ENCODE results near the gene CYP8B1.

CYP8B1 gene

DNA sequence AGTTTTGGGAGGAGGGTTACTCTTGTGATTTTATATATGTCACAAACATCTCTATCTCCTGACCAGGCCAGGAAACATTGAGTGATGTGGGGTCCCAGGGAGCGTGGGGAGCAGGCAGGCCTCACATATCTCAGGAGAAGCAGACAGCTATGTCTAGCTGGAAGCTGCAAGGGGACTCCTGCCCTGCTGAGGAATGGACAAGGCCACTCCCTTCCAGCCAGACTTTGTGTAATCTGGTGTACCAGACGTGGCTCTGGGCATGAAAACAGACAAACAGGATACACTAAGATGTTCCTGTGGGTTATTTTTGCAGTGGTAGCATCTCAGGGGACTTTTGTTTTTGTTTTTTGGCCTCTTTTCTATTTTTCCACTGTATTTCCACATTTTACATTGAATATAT is 23.2 kb downstream of the CYP8B1 start:
- no peak for DNase-seq (ENCODE audit: low read depth, low spot score)

- DNase-seq (ENCODE audit: low read depth, low spot score), result no peak
These were observed 24.3 kb downstream of the CYP8B1 start for GRCh38 chr3:42851228-42851834.

GRCh38 chr3:42850263-42850662 is 25.4 kb downstream of the CYP8B1 start:
- DNase-seq (ENCODE audit: low read depth, low spot score), result no peak

- DNase-seq (ENCODE audit: low read depth, low spot score), result no peak
These were observed 26.7 kb downstream of the CYP8B1 start for GRCh38 chr3:42849017-42849416.

GRCh38 chr3:42847731-42848130 is 27.9 kb downstream of the CYP8B1 start:
- DNase-seq (ENCODE audit: low read depth, low spot score), result peak; percentile 41

GRCh38 chr3:42846685-42847522 is 28.8 kb downstream of the CYP8B1 start:
- DNase-seq (ENCODE audit: low read depth, low spot score), result no peak

DNA sequence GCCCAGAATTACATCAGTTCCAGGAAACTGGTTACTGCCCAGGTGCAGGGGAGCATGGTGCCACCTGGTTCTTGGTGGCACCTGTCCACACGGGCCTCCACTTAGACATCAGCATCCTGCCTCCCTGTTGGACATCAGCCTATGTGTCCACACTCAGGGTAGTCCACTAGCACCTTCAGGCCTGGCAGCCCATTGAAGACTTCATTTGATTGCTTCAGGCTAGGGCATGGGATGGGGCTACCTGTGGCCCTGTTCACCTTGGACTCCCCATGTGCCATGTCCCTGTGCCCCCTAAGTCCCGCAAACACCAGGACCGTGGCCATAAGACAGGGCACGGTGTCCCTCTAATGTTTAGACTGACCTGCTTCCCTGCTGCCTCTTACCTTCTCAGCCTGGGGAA is 30.9 kb downstream of the CYP8B1 start:
- no peak for DNase-seq (ENCODE audit: low read depth, low spot score)

DNA sequence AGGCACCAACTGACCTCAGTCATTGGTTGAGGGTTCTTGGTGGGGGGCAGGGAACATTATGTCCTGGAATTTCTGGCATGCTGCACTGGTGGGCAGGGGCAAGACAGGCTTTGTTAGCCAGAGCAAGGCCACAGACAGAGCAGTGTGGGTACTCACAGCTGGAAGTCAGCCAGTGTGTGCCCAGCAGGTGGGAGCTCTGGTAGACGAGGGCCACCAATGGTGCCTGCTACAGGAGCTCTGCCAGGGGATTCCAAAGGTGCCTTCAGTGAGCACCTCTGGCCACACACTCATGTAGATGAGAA is 31.3 kb downstream of the CYP8B1 start:
- peak; percentile 10 for DNase-seq (ENCODE audit: low read depth, low spot score)

- DNase-seq (ENCODE audit: low read depth, low spot score), result no peak
These were observed 31.8 kb downstream of the CYP8B1 start for GRCh38 chr3:42843713-42844411.

GRCh38 chr3:42841332-42841731 is 34.3 kb downstream of the CYP8B1 start:
- DNase-seq (ENCODE audit: low read depth, low spot score), result no peak

DNA sequence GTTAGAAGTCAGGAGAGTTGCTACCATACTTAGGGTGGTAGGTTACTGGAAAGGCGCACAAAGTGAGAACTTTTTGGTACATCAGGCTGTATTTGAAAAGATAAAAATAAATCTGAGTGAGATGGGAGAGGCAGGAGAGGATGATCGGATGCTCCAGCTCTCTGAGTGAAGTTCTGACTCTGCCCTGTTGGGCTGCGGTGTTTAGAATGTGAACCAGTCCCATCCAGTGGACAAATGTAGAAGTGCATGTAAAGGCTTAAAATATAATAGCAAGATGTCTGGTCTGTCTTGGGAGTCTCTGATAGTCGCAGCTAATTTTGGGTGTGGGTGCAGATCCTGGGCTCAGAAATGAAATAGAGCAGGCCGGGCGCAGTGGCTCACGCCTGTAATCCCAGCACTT is 36.1 kb downstream of the CYP8B1 start:
- peak; percentile 44 for DNase-seq (ENCODE audit: low read depth, low spot score)

GRCh38 chr3:42838571-42838970 is 37.1 kb downstream of the CYP8B1 start:
- no peak for DNase-seq (ENCODE audit: low read depth, low spot score)

DNA sequence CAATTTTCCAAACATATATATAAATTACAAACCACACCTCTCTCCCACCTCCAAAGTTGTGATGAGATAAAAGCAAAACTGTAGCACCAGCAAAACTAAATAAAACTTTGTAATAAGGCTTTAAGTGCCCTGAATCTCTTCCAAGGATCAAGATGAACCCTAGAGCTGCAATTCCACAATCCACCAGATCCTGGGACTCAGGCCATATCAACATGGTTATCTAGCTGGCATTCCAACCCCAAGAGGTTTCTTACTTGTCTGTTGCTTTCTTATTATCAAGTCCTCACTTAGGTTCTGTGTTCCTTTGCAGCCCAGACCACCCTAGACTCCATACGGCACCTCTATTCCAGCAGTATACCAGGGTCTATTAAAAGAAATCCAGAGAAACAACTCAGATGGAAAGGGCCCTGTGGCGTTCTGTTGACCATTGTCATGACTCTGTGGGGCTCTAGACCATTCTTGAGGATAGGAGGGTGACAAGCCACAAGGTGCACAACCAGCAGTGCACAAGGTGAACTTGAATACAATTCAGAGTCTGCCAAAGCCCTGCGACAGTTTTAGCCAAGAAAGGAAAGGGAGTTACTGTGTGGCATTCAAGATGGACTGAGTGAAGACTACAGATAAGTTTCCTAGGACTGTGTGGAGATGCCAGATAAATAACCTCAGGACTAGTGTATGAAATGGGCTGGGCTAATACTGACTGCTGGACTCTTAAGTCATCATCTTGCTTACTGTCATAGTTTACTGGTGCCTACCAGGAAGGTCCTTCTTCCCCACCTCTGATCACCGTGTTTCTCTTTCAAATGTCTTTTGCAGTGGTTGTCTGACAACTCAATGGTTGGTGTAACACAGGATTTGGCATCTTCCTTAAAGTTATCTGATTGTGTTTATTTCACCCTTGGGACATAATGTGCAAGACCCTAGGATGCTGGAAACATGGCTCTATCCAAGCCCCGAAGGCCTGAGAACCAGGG is 39.2 kb downstream of the CYP8B1 start:
- DNase-seq (ENCODE audit: low read depth, low spot score), result no peak

DNA sequence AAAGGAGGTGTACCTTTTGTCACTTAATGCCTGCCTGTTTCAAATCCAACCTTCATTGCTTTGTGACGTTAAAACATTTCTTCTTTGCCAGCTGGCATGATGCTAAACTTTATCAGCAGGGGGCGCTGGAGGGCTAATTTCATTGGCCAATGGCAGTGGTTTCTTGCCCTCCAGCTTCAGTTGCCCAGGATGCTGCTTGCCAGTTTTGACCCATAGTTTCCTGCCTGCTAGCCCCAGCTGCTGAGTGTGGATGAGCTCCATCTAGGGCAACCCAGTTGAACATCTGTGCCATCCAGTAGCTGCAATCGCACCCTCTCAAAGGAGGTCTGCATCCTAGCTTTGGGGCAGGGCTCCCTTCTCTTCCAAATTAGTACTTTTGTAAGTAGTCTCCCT is 44.4 kb downstream of the CYP8B1 start:
- peak; percentile 85 for DNase-seq (ENCODE audit: low read depth, low spot score)

DNA sequence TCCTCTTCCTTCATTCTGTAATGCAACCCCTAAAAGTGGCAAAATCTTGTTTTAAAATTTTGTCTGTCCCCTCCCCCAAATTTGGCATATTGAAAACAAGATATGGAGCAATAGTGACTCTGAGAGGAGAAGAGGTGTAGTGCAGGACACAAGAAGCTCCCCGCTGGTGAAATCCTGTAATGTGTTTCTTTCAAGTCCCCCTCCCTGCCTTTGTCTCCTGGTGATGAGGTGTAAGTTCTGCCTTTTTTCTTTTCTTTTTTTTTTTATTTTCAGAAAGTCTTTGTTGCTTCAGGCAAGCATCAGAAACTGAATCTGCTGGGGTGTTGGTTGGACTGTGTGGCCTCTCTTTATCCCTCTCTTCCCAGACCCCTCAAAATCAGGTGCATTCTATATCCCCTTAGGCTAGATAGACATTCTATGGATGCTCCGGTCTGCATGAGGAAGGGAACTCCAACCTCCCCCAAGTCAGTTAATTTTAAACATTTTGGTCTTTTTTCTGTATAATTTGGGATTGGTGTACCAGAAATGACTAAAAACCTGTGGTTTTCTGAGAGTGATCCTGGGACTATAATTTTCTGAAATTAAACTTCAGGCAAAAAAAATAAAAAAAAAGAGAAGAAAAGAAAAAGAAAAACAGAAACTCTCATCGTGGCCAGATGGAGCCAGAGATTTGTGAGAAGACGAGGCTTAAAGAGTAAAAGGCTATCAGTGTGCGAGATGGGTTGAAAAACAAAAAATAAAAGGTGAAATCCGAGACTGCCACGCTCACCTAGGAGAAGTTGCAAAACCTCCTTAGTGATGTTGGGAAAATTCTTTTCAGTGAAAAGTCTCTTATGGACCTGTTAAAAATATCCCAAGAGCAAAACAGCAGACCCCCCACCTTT is 45.0 kb downstream of the CYP8B1 start:
- peak; percentile 72 for DNase-seq (ENCODE audit: low read depth, low spot score)

DNA sequence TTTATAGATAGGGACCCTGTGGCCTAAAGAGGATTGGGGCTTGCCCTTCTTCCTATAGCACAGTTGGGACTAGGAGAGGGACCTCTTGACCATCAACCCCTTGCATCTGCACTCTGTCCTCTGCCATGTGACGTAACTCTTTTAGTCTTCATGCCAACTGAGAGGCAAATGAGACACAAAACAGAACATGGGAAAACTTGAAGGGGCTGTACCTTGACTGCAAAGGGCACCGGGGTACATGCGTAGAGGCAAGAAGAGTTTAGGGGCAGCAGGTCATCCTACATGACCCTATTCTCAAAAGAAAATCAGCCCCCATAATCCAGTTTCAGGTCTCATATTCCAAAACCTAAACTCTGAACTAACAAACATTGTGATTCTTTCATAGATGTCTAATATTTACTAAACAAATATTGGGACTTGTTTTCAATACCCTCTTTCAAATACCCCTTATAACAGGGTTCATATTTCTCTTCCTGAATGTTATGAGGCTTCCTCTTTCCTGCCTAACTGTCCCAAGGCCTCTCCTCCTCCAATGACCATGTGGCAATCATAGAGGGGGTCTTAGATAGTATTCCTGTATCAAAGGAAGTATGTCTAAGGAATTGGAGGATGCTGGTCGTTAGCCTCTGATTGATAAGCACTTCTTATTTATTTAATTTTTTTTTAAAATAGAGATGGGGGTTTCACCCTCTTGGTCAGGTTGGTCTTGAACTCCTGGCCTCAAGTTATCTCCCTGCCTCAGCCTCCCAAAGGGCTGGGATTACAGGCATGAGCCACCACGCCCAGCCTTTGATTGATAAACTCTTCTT is 45.8 kb downstream of the CYP8B1 start:
- DNase-seq (ENCODE audit: low read depth, low spot score), result no peak

DNA sequence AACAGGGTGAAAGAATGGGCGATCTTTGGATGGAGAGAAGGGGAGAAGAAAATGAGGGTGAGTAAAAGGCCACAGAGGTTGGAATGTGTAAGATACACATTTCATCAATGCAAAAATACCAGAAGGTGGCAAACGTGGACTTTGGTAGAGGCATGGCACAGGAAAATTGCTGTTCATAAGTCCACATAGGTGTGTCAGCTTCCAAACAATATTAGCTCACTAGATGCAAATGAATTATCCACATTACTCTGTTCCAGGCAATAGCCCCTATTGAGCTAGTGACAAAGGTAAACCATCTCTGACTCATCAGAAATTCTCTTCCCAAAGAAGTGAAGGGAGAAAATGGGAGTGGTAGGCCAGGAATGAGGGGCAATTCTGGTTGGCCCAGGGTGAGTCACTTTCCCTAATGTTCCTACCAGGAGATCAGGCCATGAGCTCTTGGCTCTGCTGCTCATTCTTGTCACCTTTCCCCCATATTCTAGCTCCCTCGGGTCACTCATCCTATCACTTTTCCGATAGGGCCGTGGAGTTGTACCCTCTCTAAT is 46.5 kb downstream of the CYP8B1 start:
- no peak for DNase-seq (ENCODE audit: low read depth, low spot score)

DNA sequence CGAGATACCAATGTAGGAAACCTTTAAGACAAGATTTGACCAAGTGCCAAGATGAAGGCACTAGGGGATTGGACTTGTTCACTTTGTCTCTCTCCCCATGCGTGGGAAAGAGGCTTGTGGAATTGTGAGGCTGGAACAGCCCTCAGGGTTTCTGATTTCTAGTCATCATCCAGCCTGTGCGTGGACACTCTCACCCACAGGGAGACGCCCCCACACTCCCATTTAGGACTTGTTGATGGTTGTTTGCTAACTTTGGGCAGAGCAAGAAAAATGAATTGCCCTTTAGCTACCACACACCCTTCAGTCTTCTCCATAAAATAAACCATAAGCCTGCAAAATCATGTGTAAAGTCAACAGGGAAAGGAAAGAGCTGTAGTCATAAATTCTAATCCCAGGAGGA is 48.0 kb downstream of the CYP8B1 start:
- DNase-seq (ENCODE audit: low read depth, low spot score), result no peak

DNA sequence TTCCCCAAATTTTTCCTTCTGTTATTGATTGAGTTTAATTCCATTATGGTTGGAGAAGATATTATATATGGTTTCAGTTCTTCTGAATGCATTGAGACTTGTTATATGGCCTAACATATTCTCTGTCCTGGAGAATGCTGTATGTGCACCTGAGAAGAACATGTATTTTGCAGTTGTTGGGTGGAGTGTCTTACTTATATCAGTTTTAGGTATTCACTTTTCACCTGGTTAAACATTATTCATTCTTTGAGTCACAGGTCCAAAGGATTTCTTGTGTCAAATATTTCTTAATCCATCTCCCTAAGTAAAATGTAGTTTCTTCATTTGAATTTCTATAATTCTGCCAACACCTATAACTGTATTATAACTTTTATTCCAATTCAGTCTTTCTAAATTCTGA is 48.7 kb downstream of the CYP8B1 start:
- DNase-seq (ENCODE audit: low read depth, low spot score), result no peak

GRCh38 chr3:42826141-42826540 is 49.5 kb downstream of the CYP8B1 start:
- no peak for DNase-seq (ENCODE audit: low read depth, low spot score)

Measured in ELF-1 (cell line).